Upper lobe of left lung (tissue), 6 donors: Measurements from ENCODE around the gene MOG. TPM values are rescaled to one million over a fixed set of nuclear protein-coding genes. Genes with fewer than 3 reads are reported as not detected.

ENCODE experiments used
- ATAC-seq, 2 donors: fragments of 200-7000 bp; cut with Tn5 transposase; one replicate each; pipeline ENCODE4 v1.9.1; 2022; ENCODE audit warnings: mild to moderate bottlenecking in 2 of 2, moderate library complexity in 2 of 2; ENCODE audit not compliant: low FRiP score in 2 of 2
- DNase-seq, 2 donors: peaks; one replicate each; pipeline ENCODE4 v3.0.0-alpha.2; 2019 to 2020
- H3K27ac ChIP-seq, 4 donors: fragments of 200-600 bp; sonication (generic); one replicate each; pipeline ENCODE4 v1.5.1; 2016 to 2019
- H3K27me3 ChIP-seq, 4 donors: fragments of 200-600 bp; sonication (generic); one replicate each; pipeline ENCODE4 v1.5.1; 2017 to 2019
- H3K36me3 ChIP-seq, 4 donors: fragments of 200-600 bp; sonication (generic); one replicate each; pipeline ENCODE4 v1.5.1; 2016 to 2019
- H3K4me1 ChIP-seq, 4 donors: fragments of 200-600 bp; sonication (generic); one replicate each; pipeline ENCODE4 v1.5.1; 2018 to 2019
- H3K4me3 ChIP-seq, 4 donors: fragments of 200-600 bp; sonication (generic); one replicate each; pipeline ENCODE4 v1.5.1; 2017 to 2019; ENCODE audit warnings: mild to moderate bottlenecking in 2 of 4, moderate library complexity in 1 of 4
- H3K9me3 ChIP-seq, 4 donors: fragments of 200-600 bp; sonication (generic); one replicate each; pipeline ENCODE4 v1.5.1; 2018 to 2019
- CTCF ChIP-seq, 6 experiments: fragments of 450-650 bp in 4 of 6; fragments of 200-600 bp in 2 of 6; sonication (generic) in 2 of 6; IDR thresholded peaks; one replicate each; pipeline ENCODE4 v1.5.1; 2016 to 2019; ENCODE audit warnings: antibody characterized with exemption in 6 of 6
- EP300 ChIP-seq, 4 donors: sonication (generic); formaldehyde crosslinking; IDR thresholded peaks; one replicate each; pipeline ENCODE4 v1.5.1; 2017; ENCODE audit warnings: antibody characterized with exemption in 4 of 4, control low read depth in 2 of 4
- POLR2A ChIP-seq, 4 donors: fragments of 450-650 bp; IDR thresholded peaks; one replicate each; pipeline ENCODE4 v1.5.1; 2016 to 2017; ENCODE audit warnings: antibody characterized with exemption in 4 of 4, mild to moderate bottlenecking in 2 of 4
- POLR2AphosphoS5 ChIP-seq, 2 donors: sonication (generic); formaldehyde crosslinking; IDR thresholded peaks; one replicate each; pipeline ENCODE4 v1.5.1; 2017; ENCODE audit warnings: antibody characterized with exemption in 2 of 2
- WGBS, 2 donors: methylation state at CpG; one replicate each; pipeline ENCODE4 v1.1.5; 2017 to 2018; 5-methylcytosine and 5-hydroxymethylcytosine counted together
- total RNA-seq, 6 donors: library from RNA; depleted of rRNA in 4 of 6; stranded (reverse); fragments of >200 nt in 4 of 6; gene quantifications; one replicate each; pipeline versions ENCODE4 v1.1.0 to v1.2.1, GENCODE V29; 2016 to 2021
- donor health status: DM: no; HTN: no; CAD: no; lungs with moderate emphysema.
- donor health status: DM: no; HTN: yes; CAD: no; lungs with severe emphysema.

MOG gene
- total RNA-seq, 6 donors from 2014 or later: not detected

DNA sequence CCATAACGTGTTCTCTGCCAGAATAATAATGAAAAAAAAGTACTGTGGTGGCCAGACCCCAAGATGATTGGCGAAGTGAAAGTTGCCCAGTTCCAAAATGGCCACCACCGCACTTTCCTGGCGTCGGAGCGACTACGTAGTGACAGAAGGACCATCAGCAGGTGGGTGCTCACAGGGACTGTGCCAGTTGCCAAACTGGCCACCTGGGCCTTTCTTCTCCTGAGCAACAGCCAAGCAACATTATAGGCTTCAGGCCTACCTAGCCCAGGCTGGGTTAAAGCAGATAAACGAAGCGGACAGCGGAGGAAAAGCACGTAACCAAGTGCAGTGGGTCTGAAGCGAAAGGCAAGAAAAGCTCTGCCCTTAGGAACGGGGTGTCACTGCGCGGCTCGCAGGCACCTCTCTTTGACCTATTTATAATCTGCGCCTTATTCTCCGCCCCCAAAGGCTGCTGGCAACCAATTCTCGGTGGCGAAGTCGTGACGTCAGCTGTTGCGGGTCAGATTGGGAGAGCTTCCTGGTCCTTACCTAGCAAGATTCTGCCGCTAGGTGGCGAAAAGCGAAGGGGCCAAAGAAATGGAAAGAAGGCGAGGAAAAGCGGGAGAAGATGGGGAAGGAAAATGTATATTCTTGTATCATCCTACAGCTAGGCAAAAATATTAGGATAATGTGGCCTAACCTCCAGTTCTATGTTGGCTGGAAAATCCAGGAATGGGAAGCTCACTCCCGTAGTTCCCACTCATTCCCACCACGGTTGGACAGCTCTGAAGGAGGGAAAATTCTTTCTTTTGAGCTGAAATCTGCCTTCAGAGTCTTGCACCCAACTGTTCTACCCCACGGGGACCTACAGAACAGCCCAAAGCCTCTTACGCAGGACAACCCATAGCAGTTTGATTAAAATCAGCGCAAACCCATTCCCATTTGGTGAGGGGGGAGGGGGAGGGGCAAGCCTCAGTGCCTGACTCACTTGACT is 6.9 kb upstream of the MOG start:
- peak; percentile 98 for ATAC-seq
- 2 to 4% methylated on average over 30 to 33 of the region's 33 CpGs for WGBS, 2 donors
- TF ChIP-seq POLR2A (IDR thresholded peaks at IDR 0.05) (peak in 3 of 4 donors; percentile 71 to 95 (median 94)), EP300 (IDR thresholded peaks at IDR 0.05) (no peak), POLR2AphosphoS5 (IDR thresholded peaks at IDR 0.05) (peak; percentile 77 to 99), CTCF (IDR thresholded peaks at IDR 0.05) (peak; percentile 74 to 96 (median 94))
- H3K4me3 ChIP-seq: peak overlapping the region; percentile 50 to 63 (median 56)
- no peaks in the 10 kb centered on the region for H3K27me3 ChIP-seq
- no peaks in the 10 kb centered on the region for H3K9me3 ChIP-seq
- no peaks in the 10 kb centered on the region for H3K36me3 ChIP-seq
- peaks cover 4 to 10% (median 6%) of the 10 kb centered on the region in 4 donors for H3K4me1 ChIP-seq
- H3K27ac ChIP-seq: peak overlapping the region; percentile 92 to 97 (median 96)
- DNase-seq: peak in 1 of 2 donors; percentile 99

GRCh38 chr6:29651413-29652197 is 5.3 kb upstream of the MOG start:
- H3K27ac ChIP-seq: no peak overlapping the region
- H3K4me3 ChIP-seq: no peak overlapping the region
- peak in 1 of 2 donors; percentile 30 for ATAC-seq
- no peak for TF ChIP-seq POLR2A (IDR thresholded peaks at IDR 0.05)
- TF ChIP-seq EP300 (IDR thresholded peaks at IDR 0.05): no peak
- TF ChIP-seq CTCF (IDR thresholded peaks at IDR 0.05): peak; percentile 25 to 58 (median 40)
- no peaks in the 10 kb centered on the region for H3K36me3 ChIP-seq
- peaks cover 4 to 10% (median 6%) of the 10 kb centered on the region in 4 donors for H3K4me1 ChIP-seq
- H3K27me3 ChIP-seq: no peaks in the 10 kb centered on the region
- no peak for DNase-seq
- 73% methylated on average over 8 of the region's 8 CpGs for WGBS, 2 donors
- H3K9me3 ChIP-seq: no peaks in the 10 kb centered on the region

DNA sequence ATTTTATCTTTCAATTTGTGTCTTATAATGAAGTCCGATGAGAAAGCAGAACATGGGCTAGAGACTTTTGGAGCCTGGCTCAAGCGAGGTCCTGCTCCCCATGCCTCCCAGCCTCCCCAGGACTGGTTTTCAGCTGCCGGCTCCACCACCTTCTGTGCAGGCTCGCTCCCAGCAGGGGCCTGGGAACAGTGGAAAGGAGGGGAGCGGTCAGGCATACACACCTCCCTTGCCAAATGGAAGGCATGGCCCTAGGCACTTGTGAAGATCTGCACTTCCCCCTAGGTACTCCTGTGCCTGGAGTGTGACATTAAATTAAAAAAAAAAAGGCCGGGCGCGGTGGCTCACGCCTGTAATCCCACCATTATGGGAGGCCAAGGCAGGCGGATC is 4.7 kb upstream of the MOG start:
- H3K4me1 ChIP-seq: peaks cover 4 to 10% (median 6%) of the 10 kb centered on the region in 4 donors
- DNase-seq (no peak), ATAC-seq (no peak)
- no peaks in the 10 kb centered on the region for H3K27me3 ChIP-seq
- TF ChIP-seq POLR2A (IDR thresholded peaks at IDR 0.05) (no peak), EP300 (IDR thresholded peaks at IDR 0.05) (no peak), CTCF (IDR thresholded peaks at IDR 0.05) (no peak), POLR2AphosphoS5 (IDR thresholded peaks at IDR 0.05) (no peak)
- no peaks in the 10 kb centered on the region for H3K36me3 ChIP-seq
- no peak overlapping the region for H3K4me3 ChIP-seq
- no peaks in the 10 kb centered on the region for H3K9me3 ChIP-seq
- H3K27ac ChIP-seq: no peak overlapping the region
- 83 to 87% methylated on average over 10 of the region's 10 CpGs for WGBS, 2 donors

GRCh38 chr6:29653452-29654038 is 3.3 kb upstream of the MOG start:
- 10 to 14% methylated on average over 8 of the region's 8 CpGs for WGBS, 2 donors

More at GRCh38 chr6:29653452-29654038, 3.3 kb upstream of the MOG start:
- no peaks in the 10 kb centered on the region for H3K36me3 ChIP-seq
- no peaks in the 10 kb centered on the region for H3K9me3 ChIP-seq
- no peak for TF ChIP-seq POLR2A (IDR thresholded peaks at IDR 0.05)
- peak in 5 of 6 experiments; percentile 28 to 83 (median 42) for TF ChIP-seq CTCF (IDR thresholded peaks at IDR 0.05)
- peaks cover 4 to 10% (median 6%) of the 10 kb centered on the region in 4 donors for H3K4me1 ChIP-seq
- ATAC-seq (peak in 1 of 2 donors; percentile 51), DNase-seq (peak in 1 of 2 donors; percentile 69)
- no peak overlapping the region for H3K4me3 ChIP-seq
- H3K27me3 ChIP-seq: no peaks in the 10 kb centered on the region
- H3K27ac ChIP-seq: no peak overlapping the region
